LoVo (cell line): ENCODE data around the gene TCF7L1.
"Not testable (repeated sequence)": the region's sequence is repeated elsewhere in the genome, so short reads cannot be mapped to it uniquely, and the experiment has no call there.

ENCODE experiments used
- DNase-seq: peaks from one replicate; pipeline ENCODE4 v3.0.0-alpha.2; 2016; ENCODE audit warnings: low spot score

The TCF7L1 gene

DNA sequence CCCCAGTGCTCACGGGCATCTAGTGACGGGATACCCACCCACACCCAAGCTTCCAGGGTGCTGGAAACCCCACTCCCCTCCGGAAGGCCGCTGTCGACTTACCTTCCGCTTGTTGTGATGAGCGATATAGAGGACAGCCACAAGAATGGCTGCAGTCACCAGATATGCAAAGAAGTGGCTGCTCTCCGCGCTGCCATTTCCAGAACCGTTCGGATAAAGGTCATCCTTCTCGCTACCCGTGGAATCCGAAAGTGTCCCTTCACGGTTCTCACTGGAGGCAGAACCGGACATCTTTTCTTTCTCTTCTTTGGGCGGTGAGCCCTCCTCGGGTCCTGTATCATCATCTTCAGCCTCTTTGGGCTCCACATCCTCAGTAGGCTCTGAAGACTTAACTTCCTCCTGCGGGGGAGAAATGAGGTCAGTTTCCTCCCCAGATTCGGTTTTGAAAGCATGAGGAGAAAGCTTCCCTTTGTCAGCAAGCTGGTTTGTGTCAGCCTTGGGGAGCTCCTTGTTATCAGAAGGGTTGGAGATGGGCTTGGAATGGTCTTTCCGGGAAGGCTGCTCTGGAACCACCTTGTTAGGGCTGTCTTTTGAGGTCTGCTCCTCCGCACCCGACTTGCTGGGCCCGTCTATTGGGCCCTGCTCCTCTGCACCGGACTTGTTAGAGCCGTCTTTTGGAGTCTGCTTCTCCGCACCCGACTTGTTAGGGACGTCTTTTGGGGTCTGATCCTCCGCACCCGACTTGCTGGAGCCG is 193.4 kb downstream of the TCF7L1 start:
- no peak for DNase-seq

DNA sequence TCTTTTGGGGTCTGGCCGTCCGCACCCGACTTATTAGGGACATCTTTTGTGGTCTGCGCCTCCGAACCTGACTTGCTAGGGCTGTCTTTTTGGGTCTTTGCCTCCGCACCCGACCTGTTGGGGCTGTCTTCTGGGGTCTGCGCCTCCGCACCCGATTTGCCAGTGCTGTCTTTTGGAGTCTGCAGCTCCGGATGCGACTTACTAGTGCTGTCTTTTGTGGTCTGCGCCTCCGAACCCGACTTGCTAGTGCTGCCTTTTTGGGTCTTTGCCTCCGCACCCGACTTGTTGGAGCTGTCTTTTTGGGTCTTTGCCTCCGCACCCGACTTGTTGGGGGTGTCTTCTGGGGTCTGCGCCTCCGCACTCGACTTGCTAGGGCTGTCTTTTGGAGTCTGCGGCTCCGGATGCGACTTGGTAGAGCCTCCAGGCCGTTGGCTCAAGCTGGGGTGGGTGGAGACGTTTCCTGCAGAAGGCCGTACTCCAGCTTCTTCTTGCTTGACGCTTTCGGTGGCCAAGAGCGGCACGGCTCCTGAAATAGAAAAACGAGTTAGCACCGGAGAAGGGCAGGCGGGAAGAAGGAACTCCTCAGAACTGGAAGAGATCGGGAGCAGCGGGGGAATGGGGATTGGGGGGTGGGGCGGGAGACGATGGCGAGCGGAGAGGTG is 194.1 kb downstream of the TCF7L1 start:
- no peak for DNase-seq

DNA sequence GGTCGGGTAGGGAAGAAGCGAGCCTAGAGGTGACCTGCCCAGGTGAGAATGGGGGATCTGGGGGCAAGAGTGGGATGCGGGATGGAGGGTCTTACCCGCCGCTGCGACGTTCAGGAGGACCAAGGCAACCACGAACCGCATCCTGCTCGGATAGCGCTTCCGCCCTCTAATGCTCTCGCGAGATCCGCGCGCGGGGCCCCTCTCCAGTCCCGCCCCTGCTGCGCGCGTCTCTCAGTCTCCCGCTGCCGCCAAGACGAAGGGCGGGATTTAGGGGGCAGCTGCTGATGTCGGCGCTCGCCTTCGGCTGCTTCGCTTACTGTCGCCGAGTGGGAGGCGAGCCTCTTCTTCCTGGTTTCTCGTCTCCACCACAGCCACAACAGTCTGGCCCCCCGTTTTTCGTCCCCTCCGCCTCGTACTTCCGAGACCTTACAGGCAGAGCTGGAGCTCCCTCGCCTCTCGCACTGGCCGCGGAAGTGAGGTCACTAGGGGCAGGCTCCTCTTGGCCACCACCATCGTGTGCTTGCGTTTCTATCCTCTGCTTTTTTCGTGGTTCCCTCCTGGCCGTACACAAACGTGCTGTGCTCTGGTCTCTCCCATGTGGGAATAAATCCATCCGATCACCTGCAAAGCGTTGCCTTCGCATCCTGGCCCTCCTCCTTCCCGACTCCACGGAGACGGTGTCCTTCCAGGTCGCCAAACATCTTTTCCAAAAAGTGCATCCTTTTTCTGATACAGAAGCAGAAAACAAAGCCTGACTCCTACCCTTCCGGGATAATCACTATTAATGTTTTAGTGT is 194.8 kb downstream of the TCF7L1 start, which contains the start of gene TGOLN2:
TSS of gene TGOLN2 (minus strand) at position 168 of the 796 bp plus-strand sequence. CDS start at position 141, 27 bp downstream.
- DNase-seq = peak; percentile 93

DNA sequence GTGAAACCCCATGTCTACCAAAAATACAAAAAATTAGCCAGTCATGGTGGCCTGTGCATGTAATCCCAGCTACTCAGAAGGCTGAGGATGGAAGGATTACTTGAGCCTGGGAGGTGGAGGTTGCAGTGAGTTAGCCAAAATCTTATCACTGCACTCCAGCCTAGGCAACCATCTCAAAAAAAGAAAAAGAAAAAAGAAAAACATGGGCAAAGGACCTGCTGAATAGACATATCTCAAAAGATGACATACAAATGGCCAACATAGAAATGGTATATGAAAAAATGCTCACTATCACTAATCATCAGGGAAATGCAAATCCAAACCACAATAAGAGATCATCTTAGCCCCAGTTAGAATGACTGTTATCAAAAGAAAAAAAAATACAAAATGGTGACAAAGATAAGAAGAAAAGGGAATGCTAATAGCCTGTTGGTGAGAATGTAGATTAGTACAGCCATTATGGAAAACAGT is 196.0 kb downstream of the TCF7L1 start:
- DNase-seq = no peak

DNA sequence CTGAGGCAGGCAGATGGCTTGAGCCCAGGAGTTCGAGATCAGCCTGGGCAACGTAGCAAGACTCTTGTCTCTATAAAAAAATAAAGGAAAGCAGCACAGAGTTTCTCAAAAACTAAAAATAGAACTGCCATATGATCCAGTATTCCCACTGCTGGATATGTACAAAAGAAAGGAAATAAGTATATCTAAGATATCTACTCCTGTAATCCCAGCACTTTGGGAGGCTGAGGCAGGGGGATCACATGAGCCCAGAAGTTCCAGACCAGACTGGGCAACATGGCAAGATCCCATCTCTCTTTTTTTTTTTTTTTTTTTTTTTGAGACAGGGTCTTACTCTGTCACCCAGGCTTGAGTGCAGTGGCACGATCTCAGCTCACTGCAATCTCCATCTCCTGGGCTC is 196.5 kb downstream of the TCF7L1 start:
- DNase-seq = not testable (repeated sequence)

DNA sequence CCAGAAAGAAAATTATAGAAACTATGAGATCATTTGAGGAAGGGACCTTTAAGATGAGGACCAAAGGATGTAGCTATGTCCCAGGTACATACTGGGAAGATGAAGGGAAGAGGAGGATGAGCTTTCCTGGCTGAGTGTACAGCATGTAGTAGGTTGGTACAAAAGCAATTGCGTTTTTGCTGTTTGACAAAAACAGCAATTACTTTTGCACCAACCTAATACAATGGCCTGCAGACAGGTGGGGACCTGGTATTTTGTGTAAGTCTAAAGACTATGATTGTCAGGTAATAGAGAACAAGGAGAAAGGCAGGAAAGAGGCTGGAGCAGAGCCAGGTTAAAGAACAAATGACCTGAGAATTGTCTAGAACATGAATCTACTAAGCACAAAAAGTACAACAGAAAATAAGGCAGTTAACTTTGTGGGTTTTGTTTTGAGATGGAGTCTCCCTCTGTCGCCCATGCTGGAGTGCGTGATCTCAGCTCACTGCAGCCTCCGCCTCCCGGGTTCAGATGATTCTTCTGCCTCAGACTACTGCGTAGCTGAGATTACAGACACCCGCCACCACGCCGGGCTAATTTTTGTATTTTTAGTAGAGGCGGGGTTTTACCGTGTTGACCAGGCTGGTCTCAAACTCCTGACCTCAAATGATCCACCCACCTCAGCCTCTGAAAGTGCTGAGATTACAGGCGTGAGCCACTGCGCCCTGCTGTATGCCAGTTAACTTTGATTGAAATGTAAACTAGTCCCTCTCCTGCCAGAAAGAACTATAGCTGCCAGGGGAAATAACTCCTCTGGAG is 197.8 kb downstream of the TCF7L1 start:
- DNase-seq = no peak

DNA sequence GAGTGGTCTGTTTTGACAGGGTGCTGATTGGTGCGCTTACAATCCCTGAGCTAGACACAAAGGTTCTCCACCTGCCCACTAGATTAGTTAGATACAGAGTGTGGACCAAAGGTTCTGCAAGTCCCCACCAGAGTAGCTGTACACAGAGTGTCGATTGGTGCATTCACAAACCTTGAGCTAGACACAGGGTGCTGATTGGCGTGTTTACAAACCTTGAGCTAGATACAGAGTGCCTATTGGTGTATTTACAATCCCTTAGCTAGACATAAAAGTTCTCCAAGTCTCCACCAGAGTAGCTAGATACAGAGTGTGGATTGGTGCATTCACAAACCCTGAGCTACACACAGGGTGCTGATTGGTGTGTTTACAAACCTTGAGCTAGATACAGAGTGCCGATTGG is 200.7 kb downstream of the TCF7L1 start:
- DNase-seq = not testable (repeated sequence)

DNA sequence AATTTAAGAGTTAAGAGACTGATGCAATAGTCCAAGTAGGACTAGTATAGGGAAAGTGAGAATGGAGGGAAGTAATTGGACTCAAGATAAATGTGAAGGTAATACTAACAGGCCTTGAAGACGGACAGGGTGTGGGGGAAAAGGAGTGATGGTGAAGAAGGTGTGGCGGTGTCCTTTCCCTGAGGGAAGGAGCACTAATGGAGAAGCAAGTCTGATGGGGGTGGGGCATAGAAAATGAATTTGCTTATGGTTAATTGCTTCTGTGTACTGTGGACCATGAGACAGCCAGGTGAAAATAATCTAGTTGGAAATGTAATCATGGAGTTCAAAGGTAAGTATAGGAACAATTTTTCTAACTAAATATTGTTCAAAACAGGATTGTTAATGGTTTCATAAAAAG is 201.7 kb downstream of the TCF7L1 start:
- no peak for DNase-seq

DNA sequence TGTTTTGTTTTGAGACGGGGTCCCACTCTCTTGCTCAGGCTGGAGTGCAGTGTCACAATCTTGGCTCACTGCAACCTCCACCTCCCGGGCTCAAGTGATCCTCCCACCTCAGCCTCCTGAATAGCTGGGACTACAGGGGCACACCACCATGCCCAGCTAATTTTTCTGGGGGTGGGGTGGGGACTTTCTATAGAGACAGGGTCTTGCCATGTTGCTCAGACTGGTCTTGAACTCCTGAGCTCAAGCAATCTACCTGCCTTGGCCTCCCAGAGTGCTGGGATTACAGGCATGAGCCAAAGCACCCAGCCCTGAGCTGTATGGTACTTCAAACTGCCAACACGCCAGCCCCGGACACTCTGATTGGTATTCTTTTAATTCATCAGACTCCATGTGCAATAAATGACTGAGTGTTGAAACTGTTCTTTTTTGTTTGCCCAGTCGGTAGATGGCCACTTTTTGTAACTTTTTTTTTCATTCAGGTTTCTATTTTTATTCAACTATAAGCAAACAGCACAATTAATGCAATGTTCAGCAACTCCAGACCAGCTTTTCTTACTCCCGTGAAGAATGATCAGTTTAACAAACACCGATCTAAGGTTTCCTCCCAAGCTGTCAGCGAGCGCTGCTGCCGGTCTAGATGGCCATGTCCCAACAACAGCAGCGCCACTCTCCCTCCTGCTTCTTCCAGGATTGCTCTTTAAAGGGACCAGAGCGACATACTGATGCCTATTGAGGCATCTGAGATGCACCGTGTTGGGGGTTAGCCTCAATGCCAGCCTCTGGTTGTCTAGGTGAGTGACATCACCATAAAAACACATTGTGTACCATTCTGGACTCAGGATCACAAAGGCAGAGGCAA is 207.1 kb downstream of the TCF7L1 start:
- DNase-seq = no peak

DNA sequence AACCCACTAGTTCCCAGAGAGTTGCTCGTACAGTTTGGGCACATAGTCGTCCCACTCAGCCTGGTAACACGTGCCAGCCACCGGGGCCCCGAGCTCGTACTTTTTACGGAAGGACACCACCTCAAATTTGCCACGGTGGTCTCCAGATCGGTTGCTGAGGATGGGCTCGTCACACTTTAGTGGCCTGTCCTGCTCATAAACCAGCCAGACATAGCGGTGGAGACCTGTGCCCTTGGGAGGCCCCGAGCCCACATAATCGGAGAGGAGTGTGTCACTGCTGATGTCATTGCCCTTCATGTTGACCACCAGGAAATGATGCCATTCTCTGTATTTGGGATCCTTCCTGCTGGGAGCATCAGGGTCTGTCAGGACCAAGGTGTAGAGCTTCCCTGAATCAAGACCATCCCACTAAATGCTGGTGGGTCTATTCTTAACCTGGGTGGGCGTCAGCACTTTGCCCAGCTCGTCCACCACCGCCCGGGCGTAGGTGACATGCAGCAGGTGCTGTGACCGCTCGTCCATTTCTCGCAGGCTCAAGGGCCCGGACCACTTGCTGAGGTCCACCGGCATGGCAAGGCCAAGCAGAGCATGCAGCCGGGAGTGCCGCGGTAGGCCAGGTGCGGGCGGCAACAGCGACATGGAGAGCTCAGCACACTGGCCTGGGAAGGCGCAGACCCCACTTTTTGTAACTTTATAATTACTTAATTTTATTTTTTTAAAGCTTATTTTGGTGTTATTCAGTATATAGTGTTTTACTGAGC is 208.3 kb downstream of the TCF7L1 start:
- no peak for DNase-seq

DNA sequence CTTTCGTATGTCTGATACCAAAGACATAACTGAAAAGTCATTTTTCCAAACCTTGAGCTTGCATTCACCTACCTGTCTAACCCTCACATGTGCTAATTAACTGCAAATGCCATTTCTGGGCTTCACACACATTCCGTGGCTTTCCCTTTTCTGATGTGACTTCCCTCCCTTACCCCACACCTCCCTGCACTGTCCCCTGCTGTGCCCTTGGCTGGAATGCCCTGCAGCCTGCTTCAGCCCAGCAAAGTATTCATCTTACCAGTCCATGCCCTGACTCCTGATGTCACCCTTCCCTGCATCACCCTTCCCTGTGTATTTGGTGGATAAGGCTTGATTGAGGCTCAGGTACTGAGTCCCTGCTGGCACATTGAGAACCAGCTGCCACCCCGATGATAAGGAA is 209.0 kb downstream of the TCF7L1 start:
- DNase-seq = no peak

DNA sequence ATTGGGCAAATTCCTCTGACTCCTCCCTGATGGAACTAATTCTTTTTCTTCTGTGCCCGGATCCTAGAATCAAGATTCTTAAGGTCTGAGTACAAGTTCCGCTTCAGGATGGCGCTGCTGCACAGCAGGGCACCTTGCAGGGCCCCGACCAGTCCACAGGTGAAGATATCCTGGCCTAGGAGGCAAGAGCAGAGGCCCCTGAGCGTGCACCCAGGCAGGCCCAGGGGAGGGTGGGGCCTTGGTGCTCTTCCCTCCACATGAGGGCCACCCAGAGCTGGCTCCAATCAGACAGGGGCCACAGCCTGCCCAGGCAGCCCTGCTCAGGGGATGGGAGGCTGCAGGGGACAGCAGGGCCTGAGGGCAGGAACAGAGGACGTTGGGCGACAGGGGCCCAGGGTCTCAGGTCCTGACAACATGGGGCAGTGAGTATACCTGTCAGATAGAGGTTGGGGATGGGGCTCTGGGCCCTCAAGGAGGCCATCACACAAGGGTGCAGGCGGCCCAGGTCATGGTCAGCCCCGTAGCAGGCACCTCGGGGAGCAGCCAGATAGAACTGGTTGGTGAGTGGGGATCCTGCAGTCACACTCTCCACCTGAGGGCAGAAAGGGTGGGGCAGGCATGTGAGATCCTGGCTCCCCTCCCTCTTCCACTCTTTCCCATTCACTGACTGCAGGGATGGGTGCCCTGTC is 210.2 kb downstream of the TCF7L1 start:
- DNase-seq = not testable (repeated sequence)

DNA sequence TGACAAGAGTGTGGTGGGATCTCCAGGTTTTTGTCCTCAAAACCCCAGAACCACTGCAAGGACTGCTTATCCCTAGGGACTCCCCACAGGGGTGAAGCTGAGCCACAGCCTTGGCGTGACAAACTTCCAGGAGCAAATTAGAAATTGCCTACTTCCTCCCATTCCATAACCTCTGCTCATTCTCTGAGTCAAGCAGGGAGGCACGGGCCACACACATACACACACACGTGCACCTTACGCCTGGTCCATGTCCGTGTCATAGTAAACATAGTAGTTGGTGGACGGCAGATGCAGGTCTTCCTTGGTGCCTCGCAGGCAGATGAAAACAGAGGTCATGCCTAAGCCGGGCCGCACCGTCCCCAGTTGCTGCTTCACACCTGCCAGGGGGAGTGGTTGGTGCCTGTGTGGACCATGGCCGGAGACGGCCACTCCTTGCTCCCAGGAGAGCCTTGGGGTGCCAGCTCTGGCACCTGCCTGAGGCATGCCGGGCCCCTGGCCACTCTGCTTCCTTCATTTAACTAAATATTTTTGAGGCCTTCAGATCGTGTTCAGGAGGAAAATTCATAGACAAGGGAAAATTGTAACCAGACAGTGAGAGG is 211.3 kb downstream of the TCF7L1 start:
- no peak for DNase-seq

DNA sequence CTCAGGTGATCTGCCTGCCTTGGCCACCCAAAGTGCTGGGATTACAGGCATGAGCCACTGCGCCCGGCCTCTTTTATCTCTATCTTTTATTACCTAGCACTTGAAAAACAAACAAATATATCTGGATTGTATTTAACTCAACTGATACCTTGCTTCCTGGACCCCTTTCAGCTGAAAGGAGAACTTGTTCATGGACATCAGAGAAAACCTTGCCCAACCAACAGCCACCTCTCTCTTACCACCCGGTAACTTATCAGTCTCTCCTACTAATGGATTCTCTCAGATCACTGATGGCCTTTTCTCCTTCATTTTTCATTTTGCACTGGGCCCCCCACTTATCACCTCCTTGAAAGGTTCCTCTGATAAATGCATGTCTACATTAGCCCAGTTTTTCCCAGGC is 214.4 kb downstream of the TCF7L1 start:
- DNase-seq = no peak

DNA sequence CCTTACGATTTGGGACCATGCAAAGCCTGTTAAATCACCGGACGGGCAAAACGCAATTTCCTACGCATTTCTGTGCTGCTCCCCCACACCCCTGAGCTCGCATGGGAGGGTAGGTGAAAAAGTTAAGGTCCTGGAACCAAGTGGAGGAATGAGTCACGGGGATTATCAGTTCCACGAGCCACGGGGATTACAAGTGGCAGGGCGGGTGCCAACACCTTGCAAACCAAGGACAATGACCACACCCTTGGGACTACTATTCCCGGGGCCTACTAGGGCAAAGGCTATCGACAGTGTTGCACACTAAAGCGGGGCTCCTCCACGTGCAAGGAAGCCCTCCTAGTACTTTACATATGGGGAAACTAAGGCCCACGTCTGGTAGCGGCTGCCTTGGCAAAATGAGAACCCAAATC is 220.7 kb downstream of the TCF7L1 start:
- peak; percentile 88 for DNase-seq

DNA sequence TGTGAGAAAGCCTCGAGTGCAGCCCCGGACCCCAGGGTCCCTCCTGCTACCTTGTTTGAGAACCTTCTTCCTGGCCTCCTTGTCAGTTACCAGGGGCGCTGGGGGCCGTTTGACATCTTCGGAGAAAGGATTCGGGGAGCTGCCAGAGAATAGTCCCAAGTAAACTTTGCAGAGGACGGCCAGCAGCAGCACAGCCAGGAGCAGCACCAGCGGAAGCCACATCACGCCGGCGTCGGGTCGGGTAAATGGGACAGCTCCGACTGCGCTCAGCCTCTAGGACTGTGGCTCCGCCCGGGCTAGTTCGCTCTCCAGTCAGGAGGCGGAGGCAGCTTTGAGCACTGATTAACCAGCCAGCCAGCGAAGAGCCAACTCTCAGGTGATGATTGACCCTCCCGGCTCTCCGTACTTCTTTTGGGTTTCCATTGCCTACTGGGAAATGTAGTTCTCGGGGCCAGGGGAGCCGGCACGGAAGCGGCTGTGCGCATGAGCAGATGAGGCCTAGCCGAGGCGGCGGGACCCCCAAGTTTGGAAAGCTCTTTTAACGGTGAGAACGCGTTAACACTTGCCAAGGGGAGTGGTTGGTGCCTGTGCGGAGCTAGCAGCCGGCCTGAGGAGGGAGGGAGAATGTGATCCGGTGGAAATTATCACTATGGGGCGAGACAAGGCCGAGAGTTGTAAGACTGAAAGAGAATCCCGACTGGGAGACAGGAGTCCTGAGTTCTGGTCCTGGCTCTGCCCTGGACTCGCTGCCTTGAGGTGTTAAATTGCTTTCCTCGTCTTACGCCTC is 221.3 kb downstream of the TCF7L1 start, which contains the start of the genes ELMOD3 and RETSAT:
TSS of gene ELMOD3 (plus strand) at position 484 of the 787 bp plus-strand sequence. CDS start 2,430 bp downstream, outside the sequence.
TSS of gene RETSAT (minus strand) at position 243 of the 787 bp plus-strand sequence. CDS start at position 222, 21 bp downstream.
- DNase-seq = peak; percentile 99

DNA sequence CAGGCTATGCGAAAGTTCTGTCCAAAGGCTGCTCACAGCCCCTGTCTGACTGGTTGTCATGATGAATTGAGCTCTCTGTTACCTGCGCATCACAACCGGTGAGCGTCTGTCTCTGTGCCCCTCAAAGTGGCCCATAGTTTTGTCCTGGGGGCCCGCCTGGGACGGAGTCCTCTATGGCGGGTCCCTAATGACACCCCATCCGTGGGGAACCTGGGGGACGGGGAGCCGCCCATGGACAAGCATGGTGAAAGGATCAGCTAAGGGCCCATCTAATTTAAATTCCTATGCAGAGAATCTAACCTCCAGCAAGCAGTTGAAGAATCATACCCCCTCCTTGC is 221.8 kb downstream of the TCF7L1 start:
- DNase-seq = no peak

DNA sequence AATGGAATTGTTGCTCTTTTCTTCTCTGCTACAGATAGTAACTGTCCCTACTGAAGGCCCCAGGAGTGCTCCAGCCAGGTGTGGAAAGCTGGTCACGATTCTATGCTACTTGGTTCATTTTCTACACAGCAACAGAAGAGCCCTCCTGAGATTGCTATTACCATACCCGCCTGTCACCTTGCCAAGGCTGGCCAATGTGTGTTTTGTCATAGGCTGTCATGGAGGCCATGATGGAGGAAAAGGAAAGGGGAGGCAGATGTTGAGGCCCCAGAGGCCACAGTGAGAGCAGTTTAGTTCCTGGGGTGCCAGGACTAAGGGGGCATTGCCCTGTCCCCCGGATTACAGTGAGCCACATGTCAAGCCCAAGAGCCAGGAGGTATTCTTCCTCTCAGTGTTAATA is 222.3 kb downstream of the TCF7L1 start:
- no peak for DNase-seq
